GM19025 (cell line): ENCODE results near the gene DMRTA1.
"Not testable (repeated sequence)": the region's sequence is repeated elsewhere in the genome, so short reads cannot be mapped to it uniquely, and the experiment has no call there.

Source experiments
- ATAC-seq: cut with Tn5 transposase; IDR thresholded peaks from one replicate; pipeline ENCODE4 v1.9.1; 2021; ENCODE audit warnings: mild to moderate bottlenecking, low read depth, moderate library complexity; ENCODE audit not compliant: unreplicated experiment

Gene DMRTA1, protein sequence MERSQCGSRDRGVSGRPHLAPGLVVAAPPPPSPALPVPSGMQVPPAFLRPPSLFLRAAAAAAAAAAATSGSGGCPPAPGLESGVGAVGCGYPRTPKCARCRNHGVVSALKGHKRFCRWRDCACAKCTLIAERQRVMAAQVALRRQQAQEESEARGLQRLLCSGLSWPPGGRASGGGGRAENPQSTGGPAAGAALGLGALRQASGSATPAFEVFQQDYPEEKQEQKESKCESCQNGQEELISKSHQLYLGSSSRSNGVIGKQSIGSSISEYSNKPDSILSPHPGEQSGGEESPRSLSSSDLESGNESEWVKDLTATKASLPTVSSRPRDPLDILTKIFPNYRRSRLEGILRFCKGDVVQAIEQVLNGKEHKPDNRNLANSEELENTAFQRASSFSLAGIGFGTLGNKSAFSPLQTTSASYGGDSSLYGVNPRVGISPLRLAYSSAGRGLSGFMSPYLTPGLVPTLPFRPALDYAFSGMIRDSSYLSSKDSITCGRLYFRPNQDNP

DNA sequence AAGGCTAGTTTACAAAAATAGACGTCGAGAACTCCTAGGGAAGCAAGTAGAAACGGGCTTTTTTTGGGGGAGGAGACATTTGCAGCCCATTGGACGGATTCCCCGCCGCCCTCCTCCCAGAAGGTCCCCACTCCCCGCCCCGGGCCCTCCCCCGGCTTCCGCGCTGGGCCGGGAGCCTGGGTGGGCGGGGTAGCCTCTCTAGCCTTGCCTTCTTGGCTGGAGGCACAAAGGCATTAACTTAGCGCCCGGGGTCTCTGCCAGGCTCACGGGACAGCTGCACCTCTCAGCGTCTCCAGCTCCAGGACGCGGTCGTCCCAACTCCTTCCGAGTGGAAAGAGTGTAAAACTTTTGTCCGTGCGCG, at the start of gene DMRTA1:
Gene DMRTA1 (plus strand): TSS at position 236 of the 361 bp plus-strand sequence. CDS start 242 bp downstream, outside the sequence.
- ATAC-seq: no peak

DNA sequence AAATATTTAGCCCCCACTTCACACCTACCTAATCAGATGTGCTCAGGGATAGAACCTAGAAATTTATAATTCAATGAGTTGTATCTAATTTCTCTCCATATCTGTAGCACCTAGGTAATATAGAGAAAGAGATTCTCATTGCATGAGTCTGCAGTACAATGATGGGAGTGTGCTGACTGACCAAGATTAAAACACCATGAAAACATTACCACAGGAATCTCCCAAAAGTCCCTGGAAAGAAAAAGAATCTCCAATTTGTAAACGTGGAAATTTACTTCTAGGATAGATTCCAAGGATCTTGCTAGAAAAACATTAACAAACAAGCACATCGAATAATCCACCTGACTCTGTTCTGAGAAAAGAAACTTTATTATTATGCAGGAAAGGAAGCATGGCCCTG, 45.0 kb upstream of the DMRTA1 start:
- no peak for ATAC-seq

DNA sequence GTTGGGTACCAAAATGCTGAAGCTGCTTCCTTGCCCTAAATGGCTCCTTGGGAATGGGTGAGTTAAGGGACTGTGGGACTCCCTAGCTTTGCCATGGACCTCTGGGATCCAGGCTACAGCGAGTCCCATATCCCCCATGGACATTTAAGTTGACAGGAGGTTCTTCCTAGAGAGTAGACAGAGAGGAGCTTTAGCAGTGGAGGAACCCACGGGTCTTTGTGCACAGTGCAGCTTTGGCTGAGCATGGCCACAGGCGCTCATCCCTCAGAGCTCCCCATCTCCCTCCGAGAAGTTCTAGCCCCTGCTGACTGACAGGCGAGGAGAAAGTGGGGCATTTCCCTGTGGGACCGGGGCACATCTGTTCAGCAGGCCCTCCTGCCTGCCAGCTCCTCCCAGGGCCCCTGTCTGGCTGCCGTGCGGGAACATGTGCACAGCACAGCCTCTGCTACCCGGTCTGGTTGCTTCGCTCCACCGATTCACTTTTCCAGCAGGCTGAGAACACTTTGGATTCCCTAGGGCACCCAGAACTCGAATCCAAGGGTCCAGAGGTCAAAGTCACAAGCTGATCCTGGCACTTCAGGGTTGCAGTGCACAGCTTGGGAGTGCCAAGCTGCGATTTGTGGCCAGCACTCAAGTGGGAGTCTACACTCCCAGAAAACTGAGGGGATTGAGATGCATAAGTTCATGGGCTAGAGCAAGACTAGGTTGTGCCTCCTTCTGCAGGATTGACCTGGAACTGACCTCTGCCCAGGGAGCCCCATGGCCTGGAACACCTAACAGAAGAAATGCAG, 40.6 kb upstream of the DMRTA1 start:
- ATAC-seq: no peak

DNA sequence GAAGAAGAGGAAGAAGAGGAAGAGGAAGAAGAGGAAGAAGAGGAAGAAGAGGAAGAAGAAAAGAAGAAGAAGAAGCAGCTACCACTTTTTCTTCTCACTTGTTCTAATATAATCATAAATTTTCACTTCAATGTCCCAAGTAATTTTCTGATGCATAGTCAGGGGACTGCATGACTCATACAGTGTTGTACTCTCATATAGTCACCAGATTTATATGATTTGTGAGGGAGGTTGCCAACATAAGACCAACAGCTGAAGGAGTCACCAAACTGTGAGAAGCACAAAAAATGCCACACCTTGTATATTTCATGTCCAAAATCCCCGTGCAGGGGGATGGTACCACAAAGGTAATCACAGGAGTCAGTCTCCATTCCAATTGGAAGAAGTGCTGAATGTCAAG, 32.7 kb upstream of the DMRTA1 start:
- no peak for ATAC-seq

DNA sequence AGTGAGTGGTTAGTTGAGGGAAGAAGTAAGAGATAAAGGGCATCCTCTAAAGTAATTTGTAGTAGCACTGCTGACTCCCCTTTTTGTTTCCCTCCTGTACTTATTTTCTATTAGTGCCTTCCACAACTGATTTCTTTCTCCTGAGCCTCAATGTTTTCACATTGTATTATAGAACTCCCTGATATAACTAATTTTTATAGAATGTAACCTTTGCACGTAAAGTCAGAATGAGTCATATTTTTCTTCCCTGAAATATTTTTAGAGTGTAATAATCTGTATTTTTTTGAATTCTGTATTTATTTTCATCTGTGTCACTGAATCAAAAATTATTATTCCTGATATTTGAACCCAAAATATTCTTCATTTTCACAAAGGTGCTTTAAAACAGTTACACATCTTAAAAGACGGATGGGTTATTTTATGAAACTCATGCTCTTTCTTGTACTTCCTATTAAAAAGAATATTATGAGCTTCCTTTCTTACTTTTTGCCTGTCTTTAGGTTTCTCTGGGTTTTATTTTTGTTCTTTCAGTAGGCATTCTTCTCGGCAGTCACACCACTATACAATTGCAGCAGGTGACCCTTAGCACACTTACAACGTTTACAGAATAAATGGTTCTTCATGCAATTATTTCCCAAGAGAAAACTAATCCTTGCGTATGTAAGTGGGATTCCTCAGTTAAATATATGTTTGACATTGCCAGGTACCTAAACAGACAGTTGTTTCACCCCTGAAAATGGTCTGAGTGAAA, 30.5 kb upstream of the DMRTA1 start:
- no peak for ATAC-seq

DNA sequence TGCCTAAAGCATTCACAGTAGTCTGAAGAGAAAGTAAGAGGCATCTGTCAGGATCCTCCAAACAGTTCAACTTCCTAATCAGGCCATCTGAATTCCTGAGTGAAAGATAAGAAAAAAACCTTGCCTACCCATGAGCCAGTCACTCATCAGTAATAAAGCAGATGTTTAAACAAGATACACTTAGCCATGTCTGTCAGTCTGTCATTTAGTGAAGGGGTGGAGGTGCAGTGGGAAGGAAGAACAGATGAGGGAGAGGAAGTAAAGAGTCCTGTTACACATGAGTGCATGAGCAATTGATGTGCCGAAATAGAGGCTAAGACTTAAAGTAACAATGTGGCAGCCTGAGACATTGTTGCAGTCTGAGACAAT, 29.9 kb upstream of the DMRTA1 start:
- no peak for ATAC-seq

DNA sequence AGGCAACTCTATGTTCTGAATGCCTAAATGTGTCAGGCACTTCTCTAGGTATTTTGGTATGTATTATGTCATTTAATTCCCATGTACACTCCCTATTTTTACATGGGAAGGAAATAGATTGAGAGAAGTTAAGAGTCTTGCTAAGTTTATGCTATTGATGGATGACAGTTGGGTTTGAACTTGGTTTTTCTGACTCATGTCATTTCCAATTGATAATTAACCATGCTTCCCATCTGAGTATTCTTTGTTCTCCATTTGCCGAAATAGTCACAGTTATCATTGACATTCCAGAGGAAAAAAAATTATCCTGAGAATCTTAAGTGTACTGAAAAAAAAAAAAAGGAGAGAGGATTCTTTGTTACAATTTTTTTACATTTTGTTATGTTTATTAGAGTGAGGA, 23.1 kb upstream of the DMRTA1 start:
- ATAC-seq: no peak

DNA sequence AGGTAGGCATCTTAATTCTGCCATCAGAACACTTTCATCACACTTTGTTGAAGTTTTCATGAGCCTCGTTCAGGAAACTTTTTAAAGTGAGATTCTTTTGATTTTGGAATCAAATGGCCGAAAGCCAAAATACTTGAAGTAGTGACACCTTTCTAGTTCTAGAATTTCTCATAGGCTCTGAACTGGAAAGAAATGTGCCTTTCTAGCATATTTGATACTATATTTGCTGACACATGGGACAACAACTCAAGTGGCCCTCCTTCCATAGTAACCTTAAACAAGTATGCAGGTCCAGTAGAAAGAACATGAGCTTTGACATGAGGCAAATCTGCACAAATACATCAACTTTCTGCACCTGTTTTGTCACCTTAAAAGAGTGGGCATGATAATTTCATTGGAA, 22.0 kb upstream of the DMRTA1 start:
- ATAC-seq: no peak

DNA sequence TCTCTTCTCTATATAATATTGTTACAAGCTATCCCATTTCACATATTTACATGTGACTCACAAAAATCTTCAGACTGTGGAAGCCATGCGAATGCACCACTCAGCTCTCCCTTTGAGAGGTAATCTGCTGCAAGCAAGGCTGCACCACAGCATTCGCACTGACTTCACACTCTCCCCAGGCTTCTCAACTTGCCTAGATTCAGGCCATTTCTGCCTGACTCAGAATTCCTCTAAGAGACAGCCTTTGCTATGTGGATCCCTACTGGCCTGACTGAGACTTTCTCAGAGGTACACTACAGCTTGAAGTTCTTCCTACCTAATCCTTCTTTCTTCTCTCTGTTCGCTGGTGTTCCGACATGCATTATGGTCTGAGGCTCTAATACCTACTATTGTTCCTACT, 21.1 kb upstream of the DMRTA1 start:
- no peak for ATAC-seq

DNA sequence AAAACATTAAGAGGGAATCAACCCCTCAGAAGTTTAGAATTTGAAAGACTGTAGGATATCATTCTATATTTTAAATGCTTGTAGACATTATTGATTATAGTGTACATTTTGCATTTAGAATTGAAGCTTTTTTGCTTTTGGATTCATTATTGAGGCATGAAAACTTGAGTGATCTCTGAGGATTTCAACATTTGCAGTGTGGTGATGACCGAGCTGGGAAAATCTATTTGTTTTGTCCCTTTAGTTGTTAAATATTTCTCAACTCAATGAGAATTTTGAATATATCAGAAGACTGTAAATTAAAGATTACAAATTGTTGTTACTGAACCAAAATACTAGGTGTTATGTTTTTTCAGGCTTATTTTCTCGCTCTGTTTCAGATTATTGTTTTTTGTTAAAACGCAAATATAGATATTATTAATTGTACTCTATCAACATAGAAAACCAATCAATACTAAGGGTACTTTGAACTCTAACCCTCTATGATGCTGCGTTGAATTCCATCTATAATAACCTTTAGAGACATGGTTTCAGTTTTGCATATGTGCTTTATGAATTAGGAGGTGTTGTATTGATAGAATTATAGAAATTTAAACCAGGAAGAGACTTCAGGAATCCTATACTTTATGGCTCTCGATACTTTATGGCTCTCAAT, 19.3 kb upstream of the DMRTA1 start:
- no peak for ATAC-seq

DNA sequence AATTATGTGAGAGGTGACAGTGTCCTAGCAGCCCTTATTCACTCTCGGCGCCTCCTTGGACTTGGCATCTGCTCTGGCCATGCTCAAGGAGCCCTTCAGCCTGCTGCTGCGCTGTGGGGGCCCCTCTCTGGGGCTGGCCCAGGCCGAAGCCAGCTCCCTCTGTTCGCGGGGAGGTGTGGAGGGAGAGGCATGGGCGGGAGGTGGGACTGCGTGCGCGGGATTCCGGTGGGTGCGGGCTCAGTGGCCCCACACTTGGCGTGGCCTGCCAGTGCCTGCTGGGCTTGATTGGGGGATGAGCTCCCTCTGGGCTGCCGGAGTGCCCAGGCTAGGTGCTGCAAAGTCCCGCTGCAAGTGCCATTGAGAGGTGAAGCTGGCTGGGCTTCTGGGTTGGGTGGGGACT, 12.9 kb upstream of the DMRTA1 start:
- no peak for ATAC-seq

DNA sequence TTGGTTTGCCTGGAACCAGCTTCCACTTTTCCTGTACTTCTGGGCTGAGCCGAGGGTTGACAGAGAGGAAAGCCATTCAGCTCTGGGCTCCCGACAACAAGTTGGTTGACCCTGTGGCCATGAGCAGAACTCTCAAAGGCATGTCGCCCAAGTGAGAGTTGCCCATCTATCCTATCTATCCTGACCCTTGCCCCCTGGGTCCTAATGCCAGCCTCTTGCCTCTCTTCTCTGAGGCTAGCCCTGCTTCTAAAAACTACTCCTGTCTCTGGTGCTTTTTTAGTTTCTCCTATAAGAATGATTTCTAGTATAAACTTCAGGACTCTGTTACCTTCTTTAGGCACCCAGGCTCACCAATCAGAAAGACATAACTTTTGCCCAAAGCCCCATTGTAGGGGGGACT, 11.4 kb upstream of the DMRTA1 start:
- not testable (repeated sequence) for ATAC-seq

DNA sequence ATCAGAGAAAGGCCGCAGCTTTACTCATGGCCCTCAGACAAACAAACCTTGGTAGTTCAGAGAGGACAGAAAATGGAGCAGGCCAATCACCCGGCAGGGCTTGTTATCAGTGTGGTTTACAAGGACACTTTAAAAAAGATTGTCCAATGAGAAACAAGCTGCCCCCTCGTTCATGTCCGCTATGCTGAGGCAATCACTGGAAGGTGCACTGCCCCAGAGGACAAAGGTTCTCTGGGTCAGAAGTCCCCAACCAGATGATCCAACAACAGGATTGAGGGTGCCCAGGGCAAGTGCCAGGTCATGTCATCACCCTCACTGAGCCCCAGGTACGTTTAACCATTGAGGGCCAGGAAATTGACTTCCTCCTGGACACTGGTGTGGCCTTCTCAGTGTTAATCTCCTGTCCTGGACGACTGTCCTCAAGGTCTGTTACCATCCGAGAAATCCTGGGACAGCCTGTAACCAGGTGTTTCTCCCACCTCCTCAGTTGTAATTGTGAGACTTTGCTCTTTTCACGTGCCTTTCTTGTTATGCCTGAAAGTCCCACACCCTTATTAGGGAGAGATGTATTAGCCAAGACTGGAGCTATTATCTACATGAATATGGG, 9.1 kb upstream of the DMRTA1 start:
- not testable (repeated sequence) for ATAC-seq

DNA sequence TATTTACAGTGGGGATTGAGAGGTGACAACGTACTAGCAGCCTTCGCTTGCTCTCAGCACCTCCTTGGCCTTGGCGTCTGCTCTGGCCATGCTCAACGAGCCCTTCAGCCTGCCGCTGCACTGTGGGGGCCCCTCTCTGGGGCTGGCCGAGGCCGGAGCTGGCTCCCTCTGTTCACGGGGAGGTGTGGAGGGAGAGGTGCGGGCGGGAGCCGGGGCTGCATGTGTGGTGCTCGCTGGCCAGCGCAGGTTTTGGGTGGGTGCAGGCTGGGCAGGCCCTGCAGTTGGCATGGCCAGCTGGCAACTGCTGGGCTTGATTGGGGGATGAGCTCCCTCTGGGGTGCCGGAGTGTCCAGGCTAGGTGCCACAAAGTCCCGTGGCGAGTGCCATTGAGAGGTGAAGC, 5.8 kb upstream of the DMRTA1 start:
- ATAC-seq: no peak

DNA sequence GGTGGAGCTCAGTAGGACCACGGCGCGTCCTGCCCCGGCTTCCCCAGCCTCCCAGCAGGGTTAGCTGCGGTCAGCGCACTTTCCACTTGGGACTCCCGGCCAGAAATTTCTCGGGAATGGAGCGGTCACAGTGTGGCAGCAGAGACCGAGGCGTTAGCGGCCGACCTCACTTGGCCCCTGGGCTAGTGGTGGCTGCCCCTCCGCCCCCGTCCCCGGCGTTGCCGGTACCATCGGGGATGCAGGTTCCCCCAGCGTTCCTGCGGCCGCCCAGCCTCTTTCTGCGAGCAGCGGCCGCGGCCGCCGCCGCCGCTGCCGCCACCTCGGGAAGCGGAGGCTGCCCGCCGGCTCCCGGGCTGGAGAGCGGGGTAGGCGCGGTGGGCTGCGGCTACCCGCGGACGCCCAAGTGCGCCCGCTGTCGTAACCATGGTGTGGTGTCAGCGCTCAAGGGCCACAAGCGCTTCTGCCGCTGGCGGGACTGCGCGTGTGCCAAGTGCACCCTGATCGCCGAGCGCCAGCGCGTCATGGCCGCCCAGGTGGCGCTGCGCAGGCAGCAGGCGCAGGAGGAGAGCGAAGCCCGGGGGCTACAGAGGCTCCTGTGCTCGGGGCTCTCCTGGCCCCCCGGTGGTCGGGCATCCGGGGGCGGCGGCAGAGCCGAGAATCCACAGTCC, 460 bp downstream of the DMRTA1 start:
- peak; percentile 82 for ATAC-seq

DNA sequence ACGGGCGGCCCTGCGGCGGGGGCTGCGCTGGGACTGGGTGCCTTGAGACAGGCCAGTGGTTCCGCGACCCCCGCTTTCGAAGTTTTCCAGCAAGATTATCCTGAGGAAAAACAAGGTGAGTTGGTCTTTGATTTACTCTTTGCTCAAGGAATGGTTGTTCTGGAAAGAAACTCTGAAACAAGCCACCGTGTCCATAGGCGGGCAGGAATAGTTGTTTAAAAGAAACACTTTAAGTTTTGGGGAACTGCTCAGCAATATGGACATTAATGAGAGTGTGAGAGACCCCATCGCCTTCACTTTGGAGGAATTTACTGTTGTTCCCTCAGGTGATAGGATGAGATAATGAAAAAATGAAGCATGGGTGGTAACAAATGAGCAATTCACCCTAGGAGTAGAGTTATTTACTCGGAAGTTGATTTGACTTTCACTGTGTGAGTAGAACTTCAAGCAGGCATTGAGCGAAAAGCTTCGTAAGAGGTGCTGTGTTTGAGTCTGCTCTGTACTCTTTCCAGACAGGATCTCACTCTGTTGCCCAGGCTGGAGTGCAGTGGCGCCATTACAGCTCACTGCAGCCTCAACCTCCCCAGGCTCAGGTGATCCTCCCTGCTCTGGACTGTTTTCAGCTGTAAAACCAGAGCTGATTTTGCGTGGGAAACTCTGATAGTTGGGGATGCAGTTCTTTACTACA, 1.1 kb downstream of the DMRTA1 start:
- ATAC-seq: no peak

DNA sequence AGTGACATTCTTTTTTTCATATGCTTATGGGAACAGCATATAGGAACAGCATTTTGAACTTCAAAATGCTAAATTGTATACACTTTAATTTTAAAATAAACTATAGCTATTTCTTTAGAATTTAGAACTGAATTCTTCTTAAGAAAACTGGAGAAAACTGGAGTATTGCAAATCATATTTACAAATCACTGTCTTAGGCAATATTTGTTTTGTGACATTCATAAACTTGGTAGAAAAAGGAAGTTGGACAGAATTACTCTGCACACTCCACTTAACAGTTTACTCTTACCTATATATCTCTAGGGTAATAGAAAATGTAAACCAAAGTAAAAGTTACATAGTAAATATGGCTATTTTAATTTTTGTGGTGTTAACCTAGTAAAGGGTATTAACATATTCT, 3.1 kb downstream of the DMRTA1 start:
- no peak for ATAC-seq

DNA sequence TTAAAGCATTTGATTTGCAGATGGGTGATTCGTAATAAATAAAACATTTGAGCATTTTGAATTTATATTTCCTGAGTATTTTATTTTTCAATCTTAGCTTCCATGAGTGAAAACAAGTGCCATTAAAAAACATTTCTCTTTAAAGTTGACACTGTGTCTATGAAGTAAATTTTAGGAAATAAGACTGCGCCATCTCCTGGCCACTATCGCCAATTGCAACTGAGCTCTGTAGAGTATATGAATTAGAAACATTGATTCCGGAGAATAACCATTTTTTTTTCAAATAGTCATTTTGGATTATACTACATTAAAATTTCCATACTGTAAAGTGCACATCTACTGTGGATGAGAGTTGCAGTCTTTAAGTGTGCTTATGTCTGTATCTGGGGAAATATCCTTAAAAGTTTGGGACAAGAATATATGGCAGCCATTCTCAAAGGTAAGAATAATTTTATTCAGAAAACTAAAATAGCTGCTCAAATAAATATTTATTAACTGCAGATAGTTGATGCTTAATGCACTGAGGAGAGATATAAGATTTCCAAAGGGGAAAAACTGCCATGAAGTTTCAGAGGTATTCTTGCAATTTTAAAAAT, 5.9 kb downstream of the DMRTA1 start:
- ATAC-seq: no peak

DNA sequence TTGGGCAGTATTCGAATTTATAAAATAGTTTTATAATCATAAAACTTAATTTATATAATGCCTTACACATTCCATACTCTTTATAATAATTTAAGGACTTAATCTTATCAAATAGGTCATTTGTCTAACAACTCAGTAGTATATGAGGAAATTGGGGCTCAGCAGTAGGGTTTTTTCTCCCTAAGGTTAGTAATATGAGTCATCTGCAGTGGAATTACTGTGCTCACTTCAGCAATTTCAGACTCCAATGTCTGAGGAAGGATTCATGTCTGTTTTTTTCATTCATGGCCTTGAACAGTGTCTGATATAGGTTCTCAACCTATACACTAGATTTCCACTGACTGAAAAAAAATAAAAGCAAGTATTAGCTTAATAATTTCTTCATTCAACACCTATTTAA, 7.4 kb downstream of the DMRTA1 start:
- no peak for ATAC-seq
